H1 (cell line): ENCODE measurements around the gene PCDHGB5. TPM values are rescaled to one million over a fixed set of nuclear protein-coding genes. Genes with fewer than 3 reads are reported as not detected.

ENCODE experiments used
- CTCF ChIA-PET: fragments of 300-600 bp; sonication (Branson Sonifier 250); formaldehyde crosslinking; loops from one replicate; lab custom pipeline; 2021; ENCODE audit not compliant: partially characterized antibody; lab: Charles Lee
- POLR2A ChIA-PET: fragments of 300-600 bp; sonication (Branson Sonifier 250); formaldehyde crosslinking; loops from one replicate; lab custom pipeline; 2021; ENCODE audit warnings: inconsistent platforms; ENCODE audit not compliant: partially characterized antibody; lab: Charles Lee
- DNase-seq, 2 experiments: peaks; one replicate each; pipeline versions ENCODE4 v3.0.0 to v3.0.0-alpha.2; 2010 to 2022; ENCODE audit warnings: low spot score in 2 of 2, low read depth in 1 of 2, mixed read lengths in 1 of 2
- FAIRE-seq: peaks from 2 replicates; lab custom pipeline; 2011; peaks lifted over from hg19 to GRCh38; lab: Jason Lieb, UNC
- H2AFZ ChIP-seq: 2 replicates; pipeline ENCODE4 v1.8.1; 2012; ENCODE audit warnings: low read length, inconsistent platforms
- H2AK5ac ChIP-seq: 2 replicates; pipeline ENCODE4 v1.6.1; 2013; ENCODE audit warnings: low read depth, low read length
- H2BK120ac ChIP-seq: replicated peaks from 2 replicates; pipeline ENCODE3; 2013; ENCODE audit warnings: low read depth, low read length, inconsistent platforms
- H2BK12ac ChIP-seq: 2 replicates; pipeline ENCODE4 v1.6.1; 2013; ENCODE audit warnings: low read depth, low read length
- H2BK15ac ChIP-seq: 2 replicates; pipeline ENCODE4 v1.6.1; 2013; ENCODE audit warnings: low read length
- H2BK20ac ChIP-seq: 2 replicates; pipeline ENCODE4 v1.6.1; 2013; ENCODE audit warnings: low read length
- H2BK5ac ChIP-seq: 2 replicates; pipeline ENCODE4 v1.6.1; 2013; ENCODE audit warnings: low read depth, low read length
- H3K14ac ChIP-seq: 2 replicates; pipeline ENCODE4 v1.6.1; 2013; ENCODE audit warnings: inconsistent platforms; ENCODE audit not compliant: insufficient read length
- H3K18ac ChIP-seq: 2 replicates; pipeline ENCODE4 v1.6.1; 2013; ENCODE audit warnings: low read length; ENCODE audit errors: extremely low read depth
- H3K23ac ChIP-seq: 2 replicates; pipeline ENCODE4 v1.6.1; 2013; ENCODE audit warnings: inconsistent platforms; ENCODE audit not compliant: insufficient read length
- H3K23me2 ChIP-seq: 2 replicates; pipeline ENCODE4 v1.6.1; 2013; ENCODE audit warnings: low read depth, low read length
- H3K27ac ChIP-seq: 2 replicates; pipeline ENCODE4 v1.6.1; 2011; ENCODE audit warnings: low read depth, low read length, inconsistent platforms
- H3K27me3 ChIP-seq, 4 experiments: replicated peaks in 1 of 4; 1 replicate in 1 of 4; 2 replicates in 3 of 4; pipeline versions ENCODE4 v1.6.1 to v1.8.1; 2011 to 2013; ENCODE audit warnings: low read length in 3 of 4, mild to moderate bottlenecking in 3 of 4, inconsistent platforms in 2 of 4, mixed read lengths in 2 of 4, moderate library complexity in 1 of 4; ENCODE audit not compliant: control insufficient read depth in 3 of 4, insufficient read depth in 3 of 4; ENCODE audit errors: extremely low read depth in 1 of 4
- H3K36me3 ChIP-seq, 4 experiments: 2 replicates each; pipeline versions ENCODE4 v1.6.1 to v1.8.1; 2011 to 2013; ENCODE audit warnings: mild to moderate bottlenecking in 4 of 4, low read length in 3 of 4, moderate library complexity in 2 of 4, control low read depth in 1 of 4, inconsistent platforms in 1 of 4; ENCODE audit not compliant: insufficient read depth in 4 of 4, control insufficient read depth in 2 of 4
- H3K4ac ChIP-seq: replicated peaks from 2 replicates; pipeline ENCODE3; 2013; ENCODE audit warnings: low read length, low read depth, mixed read lengths, inconsistent platforms; ENCODE audit not compliant: insufficient read length
- H3K4me1 ChIP-seq, 4 experiments: replicated peaks in 1 of 4; 1 replicate in 1 of 4; 2 replicates in 3 of 4; pipeline versions ENCODE4 v1.6.1 to v1.8.1; 2011 to 2013; ENCODE audit warnings: low read length in 3 of 4, inconsistent platforms in 2 of 4, mixed read lengths in 1 of 4; ENCODE audit not compliant: insufficient read depth in 4 of 4, control insufficient read depth in 3 of 4
- H3K4me2 ChIP-seq, 2 experiments: 2 replicates each; pipeline versions ENCODE4 v1.6.1 to v1.8.1; 2011 to 2013; ENCODE audit warnings: low read depth in 2 of 2, low read length in 2 of 2, control low read depth in 1 of 2, inconsistent platforms in 1 of 2, mild to moderate bottlenecking in 1 of 2; ENCODE audit not compliant: insufficient read depth in 1 of 2
- H3K4me3 ChIP-seq, 4 experiments: fragments of 200-600, 300-600 bp in 1 of 4; sonication (generic), shearing (Covaris generic), sonication (Bioruptor Twin) in 1 of 4; 2 replicates each; pipeline versions ENCODE4 v1.5.1 to v1.8.1; 2011 to 2016; ENCODE audit warnings: low read length in 4 of 4, low read depth in 3 of 4, control low read depth in 2 of 4, inconsistent platforms in 2 of 4, mild to moderate bottlenecking in 2 of 4, mixed read lengths in 1 of 4, moderate library complexity in 1 of 4; ENCODE audit not compliant: insufficient read depth in 2 of 4; ENCODE audit errors: extremely low read depth in 1 of 4
- H3K56ac ChIP-seq: replicated peaks from 2 replicates; pipeline ENCODE3; 2013; ENCODE audit warnings: low read depth, mild to moderate bottlenecking, mixed read lengths, low read length, inconsistent platforms; ENCODE audit not compliant: insufficient read length
- H3K79me1 ChIP-seq: 2 replicates; pipeline ENCODE4 v1.6.1; 2013; ENCODE audit warnings: low read depth, low read length, control low read depth
- H3K79me2 ChIP-seq, 2 experiments: 2 replicates each; pipeline versions ENCODE4 v1.6.1 to v1.8.1; 2012 to 2013; ENCODE audit warnings: low read length in 2 of 2, mild to moderate bottlenecking in 2 of 2, inconsistent platforms in 1 of 2; ENCODE audit not compliant: insufficient read depth in 2 of 2, control insufficient read depth in 1 of 2
- H3K9ac ChIP-seq, 4 experiments: replicated peaks in 1 of 4; 1 replicate in 1 of 4; 2 replicates in 3 of 4; pipeline versions ENCODE4 v1.6.1 to v1.8.1; 2011 to 2013; ENCODE audit warnings: low read depth in 3 of 4, low read length in 3 of 4, control low read depth in 2 of 4, mild to moderate bottlenecking in 2 of 4, moderate library complexity in 2 of 4, inconsistent platforms in 1 of 4; ENCODE audit errors: extremely low read depth in 1 of 4
- H3K9me3 ChIP-seq, 2 experiments: 2 replicates each; pipeline versions ENCODE4 v1.6.1 to v1.8.1; 2012 to 2013; ENCODE audit warnings: mild to moderate bottlenecking in 2 of 2, moderate library complexity in 2 of 2, control low read depth in 1 of 2, inconsistent platforms in 1 of 2, low read depth in 1 of 2, low read length in 1 of 2, mixed read lengths in 1 of 2; ENCODE audit not compliant: insufficient read depth in 2 of 2
- H4K20me1 ChIP-seq, 2 experiments: replicated peaks in 1 of 2; 2 replicates each; pipeline versions ENCODE3 to v1.8.1; 2011 to 2013; ENCODE audit warnings: inconsistent platforms in 2 of 2, low read length in 2 of 2, mild to moderate bottlenecking in 1 of 2; ENCODE audit not compliant: insufficient read depth in 2 of 2, control insufficient read depth in 1 of 2
- H4K5ac ChIP-seq: 2 replicates; pipeline ENCODE4 v1.6.1; 2013; ENCODE audit warnings: low read length, low read depth, mixed read lengths, inconsistent platforms; ENCODE audit not compliant: insufficient read length
- H4K8ac ChIP-seq: 2 replicates; pipeline ENCODE4 v1.8.0; 2013; ENCODE audit warnings: mild to moderate bottlenecking, moderate library complexity, low read length, inconsistent platforms; ENCODE audit not compliant: insufficient read depth; ENCODE audit errors: extremely low read depth
- H4K91ac ChIP-seq: replicated peaks from 2 replicates; pipeline ENCODE3; 2013; ENCODE audit warnings: low read length, mixed read lengths, inconsistent platforms; ENCODE audit not compliant: insufficient read length
- BACH1 ChIP-seq: IDR thresholded peaks from 2 replicates; pipeline ENCODE4 v1.6.1; 2012; ENCODE audit warnings: low read length, improper control_type of control experiment
- EZH2 ChIP-seq: fragments of 200-600 bp; sonication (generic); IDR thresholded peaks from 2 replicates; pipeline ENCODE4 v1.7.1; 2012; ENCODE audit warnings: low read depth, mild to moderate bottlenecking, moderate library complexity, low read length, inconsistent platforms; ENCODE audit not compliant: severe bottlenecking
- JUND ChIP-seq: IDR thresholded peaks from 2 replicates; pipeline ENCODE4 v1.6.1; 2011; ENCODE audit warnings: mild to moderate bottlenecking, improper control_type of control experiment, low read length
- RAD21 ChIP-seq, 2 experiments: IDR thresholded peaks in 1 of 2; conservative IDR thresholded peaks in 1 of 2; 2 replicates each; pipeline ENCODE4 v1.6.1; 2011; ENCODE audit warnings: low read depth in 2 of 2, low read length in 2 of 2, improper control_type of control experiment in 1 of 2, inconsistent platforms in 1 of 2, mild to moderate bottlenecking in 1 of 2, moderate library complexity in 1 of 2
- RNF2 ChIP-seq: fragments of 200-900, 300-1000 bp; sonication (generic); IDR thresholded peaks from 2 replicates; pipeline ENCODE4 v1.7.1; 2016; ENCODE audit warnings: borderline replicate concordance, low read depth, mild to moderate bottlenecking, antibody characterized with exemption, low read length; ENCODE audit not compliant: poor library complexity, severe bottlenecking; ENCODE audit errors: missing control alignments
- RXRA ChIP-seq: IDR thresholded peaks from 2 replicates; pipeline ENCODE4 v1.6.1; 2011; ENCODE audit warnings: low read depth, mild to moderate bottlenecking, low read length, moderate library complexity; ENCODE audit not compliant: insufficient read depth
- SIN3A ChIP-seq, 2 experiments: IDR thresholded peaks in 1 of 2; conservative IDR thresholded peaks in 1 of 2; 2 replicates each; pipeline ENCODE4 v1.6.1; 2011 to 2012; ENCODE audit warnings: low read length in 2 of 2, improper control_type of control experiment in 1 of 2, low read depth in 1 of 2, mild to moderate bottlenecking in 1 of 2
- SIRT6 ChIP-seq: IDR thresholded peaks from one replicate; pipeline ENCODE4 v1.7.1; 2012; ENCODE audit warnings: low read length, inconsistent platforms
- SP1 ChIP-seq: IDR thresholded peaks from 2 replicates; pipeline ENCODE4 v1.6.1; 2011; ENCODE audit warnings: low read depth, low read length
- SP2 ChIP-seq: IDR thresholded peaks from 2 replicates; pipeline ENCODE4 v1.6.1; 2012; ENCODE audit warnings: mild to moderate bottlenecking, low read length, inconsistent platforms
- TAF1 ChIP-seq: IDR thresholded peaks from 2 replicates; pipeline ENCODE4 v1.6.1; 2011; ENCODE audit warnings: mild to moderate bottlenecking, low read depth, low read length
- TBP ChIP-seq: IDR thresholded peaks from 2 replicates; pipeline ENCODE4 v1.6.1; 2011; ENCODE audit warnings: low read depth, low read length, improper control_type of control experiment
- WGBS, 2 experiments: shearing (Covaris generic) in 1 of 2; methylation state at CpG; one replicate each; pipeline versions ENCODE4 v1.1.6 to v1.1.7; 2013 to 2015; ENCODE audit warnings: low lambda C conversion rate in 2 of 2, mixed read lengths in 2 of 2, inconsistent platforms in 1 of 2, low coverage in 1 of 2, missing lambda C conversion rate in 1 of 2; ENCODE audit not compliant: insufficient replicate concordance in 2 of 2, insufficient coverage in 1 of 2, insufficient read length in 1 of 2; ENCODE audit errors: extremely low coverage in 1 of 2, missing lambda C conversion rate in 1 of 2; 5-methylcytosine and 5-hydroxymethylcytosine counted together
- polyA plus RNA-seq, 7 experiments: library from polyadenylated mRNA; depleted of rRNA in 3 of 7; stranded (reverse) in 5 of 7; unstranded in 2 of 7; fragments of >200 nt in 5 of 7; fragments of 200-250 nt in 2 of 7; gene quantifications; 1 replicate in 5 of 7; 2 replicates in 1 of 7; 4 replicates in 1 of 7; pipeline versions ENCODE4 v1.2.1 to v1.2.3, GENCODE V29; 2011 to 2013; ENCODE audit warnings: missing spikeins in 2 of 7, mixed read lengths in 2 of 7
- total RNA-seq: library from RNA; stranded (reverse); fragmentation: NEBNext Ultra II Directional; extraction: Animal tissue kit (Norgen Biotek cat#: 25700); gene quantifications from 2 replicates; pipeline ENCODE4 v1.2.1, GENCODE V29; 2021
- TF ChIP-seq, protein P1 (sequence below): IDR thresholded peaks from 2 replicates; pipeline ENCODE4 v1.6.1; 2011; ENCODE audit warnings: low read depth, mild to moderate bottlenecking, low read length; ENCODE audit not compliant: insufficient read depth

PCDHGB5 gene
- total and polyA plus RNA-seq, 2 of the 8 experiments (the other 6 are each of a cell fraction or from before 2014, with no cell fraction given), result 1.1 to 2.6 TPM

DNA sequence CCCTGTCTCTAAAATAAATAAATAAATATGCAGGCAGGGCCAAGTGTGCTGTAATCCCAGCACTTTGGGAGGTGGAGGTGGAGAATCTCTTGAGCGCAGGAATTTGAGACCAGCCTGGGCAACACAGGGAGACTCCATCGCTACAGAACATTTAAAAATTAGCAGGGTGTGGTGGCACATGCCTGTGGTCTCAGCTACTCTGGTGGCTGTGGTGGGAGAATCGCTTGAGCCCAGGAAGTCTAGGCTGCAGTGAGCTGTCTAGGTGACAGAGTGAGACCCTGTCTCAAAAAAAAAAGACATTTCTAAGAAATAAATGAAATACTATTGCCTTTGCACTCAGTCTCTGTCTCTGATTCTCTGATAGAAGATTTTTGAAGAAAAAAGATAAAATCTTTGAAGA, 13.8 kb downstream of the PCDHGB5 start:
- Histone ChIP-seq H4K5ac (no peak overlapping the region), H3K18ac (no peak overlapping the region), H3K27me3 (peaks cover 0 to 10% (median 6%) of the 10 kb centered on the region in 4 experiments; a peak in 6 of 7 replicates), H4K8ac (no peak overlapping the region; the same call in 1 of the 2 replicates), H3K79me2 (no peaks in the 10 kb centered on the region), H2AFZ (no peak overlapping the region), H2BK12ac (no peak overlapping the region), H2BK5ac (no peak overlapping the region), H3K23ac (no peak overlapping the region), H3K14ac (no peak overlapping the region), H3K4ac (no peak overlapping the region), H4K20me1 (peaks cover 0 to 1% of the 10 kb centered on the region in 2 experiments), H2AK5ac (no peak overlapping the region), H2BK20ac (no peak overlapping the region), H3K4me2 (no peak overlapping the region), H3K36me3 (peaks cover 0 to 3% (median 0%) of the 10 kb centered on the region in 4 experiments; a peak in 1 of 8 replicates), H4K91ac (no peak overlapping the region), H3K9me3 (peaks cover 2 to 8% of the 10 kb centered on the region in 2 experiments; a peak in 2 of 4 replicates), H3K4me1 (no peaks in the 10 kb centered on the region), H3K4me3 (no peak overlapping the region), H2BK15ac (no peak overlapping the region), H3K9ac (no peak overlapping the region), H3K79me1 (no peaks in the 10 kb centered on the region), H3K56ac (no peak overlapping the region), H3K27ac (no peak overlapping the region), H2BK120ac (no peak overlapping the region), H3K23me2 (peaks cover 2% of the 10 kb centered on the region; the same call in 1 of the 2 replicates)
- FAIRE-seq, result no peak
- CTCF ChIA-PET, result interaction anchor here (0.8 to 23.3 kb wide), 18 partner anchors 10 to 212 kb away, joined by 3 to 1236 read pairs (median 15); partner anchors contain the start of genes PCDHB11, PCDHB14, PCDHGA1 and PCDHGA11
- WGBS, 2 experiments, result 84% methylated on average over 3 of the region's 3 CpGs; no CpG with 5 or more reads in 1 of the 2 experiments
- POLR2A ChIA-PET, result no interaction called here
- no peak for DNase-seq
- no peak for TF ChIP-seq BACH1
- TF ChIP-seq SIRT6, result no peak
- no peak for TF ChIP-seq SIN3A (conservative IDR thresholded peaks at IDR 0.05 in 1 of 2, IDR thresholded peaks at IDR 0.05 in 1 of 2; ENCODE audit: low read depth in 1 of 2, low read length in 2 of 2)
- TF ChIP-seq JUND, result no peak
- no peak for TF ChIP-seq SP1
- no peak for TF ChIP-seq RAD21 (IDR thresholded peaks at IDR 0.05 in 1 of 2, conservative IDR thresholded peaks at IDR 0.05 in 1 of 2; ENCODE audit: low read depth in 2 of 2, low read length in 2 of 2)
- no peak for TF ChIP-seq SP2
- no peak for TF ChIP-seq RXRA
- no peak for TF ChIP-seq TBP
- no peak for TF ChIP-seq RNF2
- no peak for TF ChIP-seq TAF1
- TF ChIP-seq EZH2, result no peak
- TF ChIP-seq, protein P1, sequence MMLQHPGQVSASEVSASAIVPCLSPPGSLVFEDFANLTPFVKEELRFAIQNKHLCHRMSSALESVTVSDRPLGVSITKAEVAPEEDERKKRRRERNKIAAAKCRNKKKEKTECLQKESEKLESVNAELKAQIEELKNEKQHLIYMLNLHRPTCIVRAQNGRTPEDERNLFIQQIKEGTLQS, result no peak
